HEK293 (cell line): ENCODE results near the gene NAIF1.

Experiments used
- CTCF ChIA-PET: fragments of 350-600 bp; formaldehyde crosslinking; extraction: SDS; loops from one replicate; lab custom pipeline; 2021; ENCODE audit warnings: antibody characterized with exemption; lab: Yijun Ruan, JAX
- POLR2A ChIA-PET: fragments of 300-600 bp; formaldehyde crosslinking; extraction: SDS; loops from one replicate; lab custom pipeline; 2020; ENCODE audit warnings: antibody characterized with exemption, inconsistent platforms; lab: Yijun Ruan, JAX
- H3K27ac ChIP-seq: fragments of 200-500 bp; sonication (Bioruptor generic); 2 replicates; pipeline ENCODE4 v1.5.1; 2014; ENCODE audit warnings: low read depth, low read length, control low read depth, inconsistent platforms; ENCODE audit errors: extremely low read depth
- H3K36me3 ChIP-seq, 2 experiments: fragments of 200-500 bp in 1 of 2; sonication (Bioruptor generic) in 1 of 2; 1 replicate in 1 of 2; 2 replicates in 1 of 2; pipeline ENCODE4 v1.5.1; 2014 to 2017; ENCODE audit warnings: inconsistent platforms in 2 of 2, low read length in 2 of 2; ENCODE audit not compliant: control insufficient read depth in 2 of 2, insufficient read depth in 1 of 2
- H3K4me1 ChIP-seq: fragments of 200-500 bp; sonication (Bioruptor generic); 2 replicates; pipeline ENCODE4 v1.5.1; 2014; ENCODE audit warnings: mild to moderate bottlenecking, low read length, inconsistent platforms; ENCODE audit not compliant: control insufficient read depth, insufficient read depth
- H3K4me3 ChIP-seq: 2 replicates; pipeline ENCODE4 v1.5.1; 2011; ENCODE audit warnings: low read depth, mild to moderate bottlenecking, control low read depth, low read length, moderate library complexity
- H3K9me3 ChIP-seq: fragments of 200-500 bp; sonication (Bioruptor generic); 2 replicates; pipeline ENCODE4 v1.5.1; 2014; ENCODE audit warnings: low read depth, low read length, inconsistent platforms; ENCODE audit not compliant: control insufficient read depth, insufficient read depth
- GLIS2 ChIP-seq: fragments of 450-650 bp; formaldehyde crosslinking; IDR thresholded peaks from 2 replicates; pipeline ENCODE4 v1.5.1; 2016; ENCODE audit warnings: missing biosample characterization, missing genetic modification characterization
- MZF1 ChIP-seq: fragments of 450-650 bp; formaldehyde crosslinking; IDR thresholded peaks from 2 replicates; pipeline ENCODE4 v1.5.1; 2017; ENCODE audit warnings: missing biosample characterization, missing genetic modification characterization, borderline replicate concordance
- OSR2 ChIP-seq: fragments of 450-650 bp; formaldehyde crosslinking; IDR thresholded peaks from 2 replicates; pipeline ENCODE4 v1.5.1; 2016; ENCODE audit warnings: missing biosample characterization, missing genetic modification characterization
- PRDM2 ChIP-seq: fragments of 450-650 bp; formaldehyde crosslinking; IDR thresholded peaks from 2 replicates; pipeline ENCODE4 v1.5.1; 2016; ENCODE audit warnings: missing biosample characterization, missing genetic modification characterization, borderline replicate concordance
- SCRT1 ChIP-seq: fragments of 450-650 bp; formaldehyde crosslinking; IDR thresholded peaks from 2 replicates; pipeline ENCODE4 v1.5.1; 2016; ENCODE audit warnings: missing biosample characterization, missing genetic modification characterization, borderline replicate concordance
- SP2 ChIP-seq: fragments of 450-650 bp; formaldehyde crosslinking; IDR thresholded peaks from 2 replicates; pipeline ENCODE4 v1.5.1; 2016; ENCODE audit warnings: missing biosample characterization, missing genetic modification characterization
- TRIM28 ChIP-seq: IDR thresholded peaks from 2 replicates; pipeline ENCODE4 v1.6.1; 2011; ENCODE audit warnings: low read length, control low read depth, borderline replicate concordance
- ZBTB17 ChIP-seq: fragments of 450-650 bp; formaldehyde crosslinking; IDR thresholded peaks from 2 replicates; pipeline ENCODE4 v1.5.1; 2016; ENCODE audit warnings: missing biosample characterization, missing genetic modification characterization
- ZFP37 ChIP-seq: fragments of 450-650 bp; formaldehyde crosslinking; IDR thresholded peaks from 2 replicates; pipeline ENCODE4 v1.5.1; 2016; ENCODE audit warnings: missing biosample characterization, missing genetic modification characterization
- ZNF223 ChIP-seq: fragments of 450-650 bp; formaldehyde crosslinking; IDR thresholded peaks from 2 replicates; pipeline ENCODE4 v1.5.1; 2016; ENCODE audit warnings: missing biosample characterization, missing genetic modification characterization
- ZNF248 ChIP-seq: fragments of 450-650 bp; formaldehyde crosslinking; IDR thresholded peaks from 2 replicates; pipeline ENCODE4 v1.5.1; 2017; ENCODE audit warnings: missing biosample characterization, missing genetic modification characterization
- ZNF302 ChIP-seq: fragments of 450-650 bp; formaldehyde crosslinking; IDR thresholded peaks from 2 replicates; pipeline ENCODE4 v1.5.1; 2016; ENCODE audit warnings: missing biosample characterization, missing genetic modification characterization, low read depth
- ZNF335 ChIP-seq: fragments of 450-650 bp; formaldehyde crosslinking; conservative IDR thresholded peaks from 2 replicates; pipeline ENCODE4 v1.5.1; 2016; ENCODE audit warnings: missing biosample characterization, missing genetic modification characterization
- ZNF354C ChIP-seq: fragments of 450-650 bp; formaldehyde crosslinking; IDR thresholded peaks from 2 replicates; pipeline ENCODE4 v1.5.1; 2016; ENCODE audit warnings: missing biosample characterization, missing genetic modification characterization, low read depth, borderline replicate concordance
- ZNF426 ChIP-seq: fragments of 450-650 bp; formaldehyde crosslinking; IDR thresholded peaks from 2 replicates; pipeline ENCODE4 v1.5.1; 2017; ENCODE audit warnings: missing biosample characterization, missing genetic modification characterization, mild to moderate bottlenecking, inconsistent platforms, moderate library complexity
- ZNF501 ChIP-seq: fragments of 450-650 bp; formaldehyde crosslinking; IDR thresholded peaks from 2 replicates; pipeline ENCODE4 v1.5.1; 2016; ENCODE audit warnings: missing biosample characterization, missing genetic modification characterization
- ZNF514 ChIP-seq: fragments of 450-650 bp; formaldehyde crosslinking; IDR thresholded peaks from 2 replicates; pipeline ENCODE4 v1.5.1; 2016; ENCODE audit warnings: missing biosample characterization, missing genetic modification characterization
- ZNF544 ChIP-seq: fragments of 450-650 bp; formaldehyde crosslinking; IDR thresholded peaks from 2 replicates; pipeline ENCODE4 v1.5.0; 2017; ENCODE audit warnings: missing biosample characterization, missing genetic modification characterization
- ZNF600 ChIP-seq: fragments of 450-650 bp; formaldehyde crosslinking; IDR thresholded peaks from 2 replicates; pipeline ENCODE4 v1.5.1; 2016; ENCODE audit warnings: missing biosample characterization, missing genetic modification characterization
- ZNF610 ChIP-seq: fragments of 450-650 bp; formaldehyde crosslinking; IDR thresholded peaks from 2 replicates; pipeline ENCODE4 v1.5.1; 2016; ENCODE audit warnings: missing biosample characterization, missing genetic modification characterization, borderline replicate concordance
- ZNF626 ChIP-seq: fragments of 450-650 bp; sonication (Bioruptor Pico); formaldehyde crosslinking; IDR thresholded peaks from 2 replicates; pipeline ENCODE4 v1.5.1; 2018; ENCODE audit warnings: missing biosample characterization, missing genetic modification characterization, inconsistent platforms
- ZNF658 ChIP-seq: fragments of 450-650 bp; formaldehyde crosslinking; IDR thresholded peaks from 2 replicates; pipeline ENCODE4; 2016; ENCODE audit warnings: missing biosample characterization, missing genetic modification characterization
- ZNF701 ChIP-seq: fragments of 450-650 bp; formaldehyde crosslinking; IDR thresholded peaks from 2 replicates; pipeline ENCODE4 v1.5.1; 2016; ENCODE audit warnings: missing biosample characterization, missing genetic modification characterization
- ZSCAN30 ChIP-seq: fragments of 450-650 bp; IDR thresholded peaks from 2 replicates; pipeline ENCODE4 v1.5.1; 2018; ENCODE audit warnings: missing biosample characterization, mild to moderate bottlenecking, missing genetic modification characterization, moderate library complexity

Gene NAIF1

GRCh38 chr9:128078504-128079434 is 11.6 kb upstream of the NAIF1 start:
- ChIA-PET POLR2A (interaction anchor here (0.7 to 1.3 kb wide), 4 partner anchors 9 to 21 kb away, joined by 3 to 5 read pairs (median 4); partner anchors contain the start of gene SLC25A25), CTCF (interaction anchor here (0.6 to 2.8 kb wide), 6 partner anchors 16 to 464 kb away, joined by 3 to 21 read pairs (median 4); no protein-coding TSS in a partner anchor)
- H3K4me1 ChIP-seq = no peaks in the 10 kb centered on the region
- H3K36me3 ChIP-seq = no peaks in the 10 kb centered on the region
- no peaks in the 10 kb centered on the region for H3K9me3 ChIP-seq
- TF ChIP-seq ZNF501 (tag by site-specific recombination) = no peak
- 0 out of 2 replicates have a peak, but pooled peaks have one; percentile 21 for TF ChIP-seq ZSCAN30
- TF ChIP-seq ZNF701 (tag by site-specific recombination) = no peak
- TF ChIP-seq SP2 = no peak
- peak; percentile 69 for TF ChIP-seq ZNF335
- no peak for TF ChIP-seq ZFP37 (tag by site-specific recombination)
- no peak for TF ChIP-seq ZBTB17 (tag by site-specific recombination)
- TF ChIP-seq ZNF426 (tag by site-specific recombination) = no peak
- TF ChIP-seq PRDM2 = no peak
- TF ChIP-seq ZNF600 (tag by site-specific recombination) = peak; percentile 94
- TF ChIP-seq ZNF626 (tag by site-specific recombination) = no peak
- TF ChIP-seq ZNF302 (tag by site-specific recombination) = no peak
- TF ChIP-seq ZNF658 = no peak
- no peak for TF ChIP-seq TRIM28
- TF ChIP-seq ZNF223 (tag by site-specific recombination) = no peak
- TF ChIP-seq OSR2 (tag by site-specific recombination) = 0 out of 2 replicates have a peak, but pooled peaks have one; percentile 42
- TF ChIP-seq, all 188 proteins: peak for 4
- Histone ChIP-seq H3K27ac (no peak overlapping the region), H3K4me3 (no peak overlapping the region)

- TF ChIP-seq ZNF514 (tag by site-specific recombination) (no peak), MZF1 (tag by site-specific recombination) (no peak), GLIS2 (tag by site-specific recombination) (no peak), ZNF354C (tag by site-specific recombination) (no peak), ZNF248 (tag by site-specific recombination) (no peak), ZNF544 (tag by site-specific recombination) (no peak), ZNF610 (tag by site-specific recombination) (no peak), SCRT1 (tag by site-specific recombination) (no peak)
- TF ChIP-seq, all 188 proteins: peak for 0
- ChIA-PET POLR2A (interaction anchor here (0.7 to 1.3 kb wide), 3 partner anchors 10 to 20 kb away, joined by 3 to 5 read pairs (median 3); partner anchors contain the start of gene SLC25A25), CTCF (interaction anchor here (1.1 to 2.8 kb wide), 2 partner anchors 40 to 123 kb away, joined by 6 to 21 read pairs; no protein-coding TSS in a partner anchor)
- H3K36me3 ChIP-seq = no peaks in the 10 kb centered on the region
- no peaks in the 10 kb centered on the region for H3K4me1 ChIP-seq
- H3K27ac ChIP-seq = no peak overlapping the region
- H3K4me3 ChIP-seq = no peak overlapping the region
- H3K9me3 ChIP-seq = no peaks in the 10 kb centered on the region
Measured at GRCh38 chr9:128077847-128078503, 10.9 kb upstream of the NAIF1 start.
